Stimulated activated CD4-positive, alpha-beta T cell treated with anti-CD3 and anti-CD28 coated beads, Interleukin-2, amount 100 ng/mL, for 48 hours (primary cell): Measurements from ENCODE around the gene PSMD11.

Source experiments
- DNase-seq, 2 donors: peaks; one replicate each; pipeline ENCODE4 v3.0.0-alpha.2; 2020

The PSMD11 gene

DNA sequence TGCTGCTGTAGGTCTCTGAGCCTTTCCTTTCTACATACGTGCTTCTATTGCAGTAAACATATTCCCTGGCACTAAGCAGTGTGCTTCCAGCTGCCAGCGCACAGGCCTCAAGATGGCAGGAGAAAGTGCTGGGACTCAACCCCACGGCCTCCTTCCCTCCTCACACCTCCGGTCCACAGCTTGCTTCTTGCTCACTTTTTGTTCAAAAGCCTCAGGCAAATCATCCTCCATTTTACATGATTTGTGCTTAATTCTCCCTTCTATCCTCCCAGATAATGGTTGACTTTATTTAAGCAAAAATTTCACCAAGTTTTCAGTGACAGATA lies 47.9 kb downstream of the PSMD11 start:
- no peak for DNase-seq

DNA sequence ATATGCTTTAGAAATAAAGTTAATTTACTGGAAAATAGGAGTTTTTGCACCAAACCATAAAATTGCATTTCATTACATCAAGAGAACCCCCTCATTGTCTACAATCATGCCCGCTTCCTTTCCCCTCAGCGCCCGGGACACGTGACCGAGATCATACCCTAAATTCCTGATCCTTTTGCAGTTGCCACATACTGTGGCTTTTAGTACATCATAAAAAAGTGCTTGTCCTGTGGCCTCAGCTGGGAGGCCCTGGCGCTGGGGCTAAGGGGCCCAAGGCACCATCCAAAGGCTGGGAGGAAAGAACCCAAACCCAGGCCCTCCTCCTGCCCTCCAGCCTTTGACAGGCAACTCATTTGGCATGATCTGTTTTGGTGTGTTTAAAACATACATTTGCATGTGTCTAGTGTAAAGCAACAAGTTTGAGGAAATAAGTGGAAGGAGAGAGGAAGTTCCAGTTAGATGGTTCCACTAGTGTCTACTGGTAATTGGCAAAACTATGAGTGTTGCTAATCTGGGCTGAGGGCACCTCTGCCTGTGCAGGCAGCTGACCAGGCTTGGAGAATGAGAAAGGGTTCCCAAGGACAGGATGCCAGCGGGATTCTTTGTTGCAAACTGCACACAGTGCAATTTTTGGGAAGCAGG lies 48.5 kb downstream of the PSMD11 start:
- no peak for DNase-seq

- no peak for DNase-seq
Measured at GRCh38 chr17:32493571-32493970, 49.3 kb downstream of the PSMD11 start.

DNA sequence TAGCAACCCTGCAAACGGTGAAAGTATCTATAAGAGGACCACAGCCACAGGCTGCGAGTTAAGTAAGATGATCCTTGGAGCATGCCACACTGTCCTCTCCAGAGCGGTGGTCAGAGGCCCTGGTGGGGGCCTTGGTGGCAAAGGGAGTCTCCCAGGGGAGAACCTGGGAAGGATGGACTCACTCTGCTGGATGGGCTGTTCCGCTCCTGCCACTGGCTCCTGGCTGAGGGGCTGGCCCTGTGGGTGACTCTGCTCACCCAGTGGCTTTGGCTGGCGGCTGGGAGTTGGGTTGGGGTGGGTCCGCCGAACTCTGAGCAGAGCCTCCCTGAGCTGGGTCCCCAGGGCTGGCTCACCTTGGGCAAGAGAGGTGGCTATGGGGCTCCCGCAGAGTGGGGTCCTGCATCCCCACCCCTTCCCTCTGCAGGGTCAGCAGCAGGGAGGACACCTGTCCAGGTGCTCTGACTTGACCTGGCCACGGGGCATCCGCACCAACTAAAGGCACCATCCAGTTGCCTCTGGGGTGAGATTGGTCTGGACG lies 49.7 kb downstream of the PSMD11 start:
- no peak for DNase-seq

- no peak for DNase-seq
Measured at GRCh38 chr17:32494621-32495358, 50.5 kb downstream of the PSMD11 start.

GRCh38 chr17:32495359-32496231 lies 51.3 kb downstream of the PSMD11 start:
- DNase-seq: no peak

GRCh38 chr17:32496395-32497073 lies 52.2 kb downstream of the PSMD11 start:
- no peak for DNase-seq

DNA sequence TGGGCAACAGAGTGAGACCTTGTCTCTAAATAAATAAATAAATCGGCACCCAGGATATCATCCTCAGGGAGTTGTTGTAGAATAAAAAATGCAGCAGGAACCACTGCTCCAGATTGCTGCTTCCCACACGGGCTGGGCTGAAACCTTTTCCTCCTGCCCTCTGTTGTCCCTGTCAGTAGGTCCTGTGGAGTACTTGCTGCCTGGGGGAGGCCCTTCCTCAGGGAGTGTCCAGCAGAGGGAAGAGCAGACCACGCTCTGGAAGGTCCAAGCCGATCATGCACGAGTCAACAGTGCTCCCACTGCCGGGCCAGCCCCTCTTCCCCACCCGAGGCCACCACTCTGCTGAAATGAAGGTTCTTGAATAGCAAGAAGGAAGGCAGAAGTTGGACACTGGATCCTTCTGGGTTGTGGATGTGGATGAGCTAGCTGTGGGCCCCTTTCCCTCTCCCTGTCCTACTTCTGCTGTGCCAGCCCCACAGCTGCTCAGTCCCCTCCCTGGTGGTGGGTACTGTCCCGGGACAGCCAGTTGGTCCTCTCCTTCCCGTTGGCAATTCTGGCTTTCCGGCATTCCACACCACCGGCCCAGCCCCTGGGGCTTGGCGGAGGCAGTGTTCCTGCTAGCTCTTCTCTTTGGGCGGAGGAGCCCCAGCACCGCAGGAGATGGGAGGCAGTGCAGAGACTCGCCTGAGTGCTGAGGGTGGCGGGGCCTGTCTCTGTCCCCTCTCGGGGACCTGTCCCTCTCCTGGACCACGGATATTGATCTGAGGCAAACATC lies 53.3 kb downstream of the PSMD11 start:
- no peak for DNase-seq

DNA sequence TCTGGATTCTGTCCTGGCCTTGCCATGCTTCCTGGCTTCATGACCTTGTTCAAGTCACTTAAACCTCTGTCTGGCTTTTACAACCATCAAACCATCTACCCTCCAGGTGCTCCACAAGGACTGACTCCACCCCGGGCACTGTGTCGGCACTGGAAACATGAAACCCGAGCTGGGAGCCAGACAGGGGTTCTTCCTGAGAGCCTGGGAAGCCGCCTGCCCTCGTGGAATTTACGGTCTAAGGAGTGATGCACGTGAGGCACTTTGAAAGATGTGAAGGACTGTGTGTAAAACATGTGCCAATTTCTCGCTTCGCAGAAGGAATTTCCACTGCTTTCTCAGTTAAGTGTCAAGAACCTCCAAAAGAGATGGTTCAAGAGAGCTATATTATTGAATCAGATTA lies 54.1 kb downstream of the PSMD11 start:
- DNase-seq: no peak

DNA sequence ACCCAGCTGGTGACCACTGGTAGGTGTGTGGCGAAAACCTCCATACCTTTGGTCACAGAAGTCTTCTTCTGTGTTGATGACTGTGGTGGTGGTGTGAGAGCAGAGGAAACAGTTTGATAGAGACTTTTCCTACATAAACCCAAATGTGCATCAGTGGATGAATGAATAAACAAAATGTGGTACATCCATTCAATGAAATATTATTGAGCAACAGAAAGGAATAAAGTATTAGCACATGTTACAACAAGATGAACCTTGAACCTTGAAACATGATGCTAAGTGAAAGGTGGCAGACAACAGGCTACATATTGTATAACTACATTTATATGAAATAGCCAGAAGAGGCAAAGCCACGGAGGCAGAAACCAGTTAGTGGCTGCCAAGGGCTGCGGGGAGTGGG lies 57.7 kb downstream of the PSMD11 start:
- no peak for DNase-seq

- DNase-seq: no peak
Measured at GRCh38 chr17:32502710-32503109, 58.4 kb downstream of the PSMD11 start.

DNA sequence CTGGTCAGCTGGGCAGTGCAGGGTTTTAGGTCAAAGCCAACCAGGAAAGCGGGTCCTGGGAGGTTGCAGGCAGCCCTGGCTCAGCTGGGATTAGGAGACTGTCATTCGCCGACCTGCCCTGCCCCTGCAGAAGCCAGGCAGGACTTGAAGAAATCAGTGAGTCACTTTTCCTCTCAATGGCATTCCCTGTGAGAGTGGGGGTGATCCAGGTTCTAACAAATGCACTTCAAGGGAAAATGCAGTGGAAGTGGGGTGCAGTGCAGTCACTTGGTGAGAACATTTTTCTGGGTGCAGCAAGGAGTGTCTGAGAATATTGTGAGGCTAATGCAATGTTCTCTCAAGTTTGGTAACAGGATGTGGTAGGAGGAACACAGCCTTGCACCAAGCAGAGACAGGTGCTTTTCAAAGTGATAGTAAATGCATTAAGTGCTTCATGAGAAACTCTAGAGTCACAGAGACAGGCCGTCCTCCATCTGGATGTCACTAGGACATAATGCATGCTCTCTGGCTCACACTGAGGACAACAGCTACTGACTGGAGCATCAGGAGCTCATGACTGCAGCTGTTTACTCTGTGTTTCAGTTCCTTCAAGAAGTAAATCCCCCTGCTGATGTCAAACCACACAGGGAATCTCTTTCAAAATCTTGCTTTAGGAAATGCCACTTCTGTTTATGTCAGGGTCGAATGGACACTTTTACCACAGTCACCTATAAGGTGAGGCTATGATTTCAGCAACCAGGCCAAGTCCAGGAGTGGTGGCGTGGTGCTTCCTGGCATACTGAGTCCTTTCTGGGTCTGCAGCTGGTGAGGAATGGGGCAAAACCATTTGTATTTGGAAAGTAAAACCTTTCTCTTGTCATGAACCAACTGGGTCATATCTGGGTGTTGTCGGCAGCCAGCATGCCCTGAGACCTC lies 59.2 kb downstream of the PSMD11 start:
- no peak for DNase-seq

DNA sequence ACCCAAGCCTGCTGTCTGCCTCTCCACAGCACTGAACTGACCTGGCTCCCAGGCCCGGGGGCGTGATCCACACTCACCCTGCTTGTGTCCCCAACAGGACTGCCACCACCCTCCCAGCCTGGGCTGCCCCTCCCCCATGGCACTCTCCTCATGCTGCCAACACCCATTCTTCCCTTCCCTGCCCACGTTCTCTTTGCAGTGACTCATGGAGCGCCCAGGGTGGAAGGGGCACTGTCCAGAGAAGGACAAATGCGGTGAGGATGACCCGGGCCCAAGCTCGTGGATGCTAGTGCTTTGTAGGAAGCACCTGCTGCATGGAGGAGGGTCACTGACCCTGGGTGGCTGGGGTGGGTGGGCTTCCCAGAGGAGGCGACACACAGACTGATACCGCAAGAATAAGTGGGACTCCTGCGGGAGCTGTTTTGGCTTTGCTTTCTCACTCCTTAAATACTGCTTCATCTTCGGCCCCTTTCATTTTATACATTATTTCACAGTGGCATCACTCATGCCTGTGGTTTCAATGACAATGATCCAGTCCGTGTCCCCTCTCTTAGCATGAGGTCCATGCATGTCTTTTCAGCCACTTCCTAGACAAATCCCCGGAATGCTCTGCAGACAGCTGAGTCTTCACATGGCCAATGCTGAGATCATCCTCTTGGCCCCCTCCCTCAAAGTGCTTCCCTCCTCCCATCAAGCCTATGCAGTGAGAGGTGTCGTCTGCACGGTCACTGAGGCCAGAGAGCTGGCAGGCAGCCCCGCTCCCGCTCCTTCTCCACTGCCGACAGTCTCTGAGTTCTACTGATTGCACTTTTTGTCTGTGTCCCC lies 60.1 kb downstream of the PSMD11 start:
- DNase-seq: no peak

DNA sequence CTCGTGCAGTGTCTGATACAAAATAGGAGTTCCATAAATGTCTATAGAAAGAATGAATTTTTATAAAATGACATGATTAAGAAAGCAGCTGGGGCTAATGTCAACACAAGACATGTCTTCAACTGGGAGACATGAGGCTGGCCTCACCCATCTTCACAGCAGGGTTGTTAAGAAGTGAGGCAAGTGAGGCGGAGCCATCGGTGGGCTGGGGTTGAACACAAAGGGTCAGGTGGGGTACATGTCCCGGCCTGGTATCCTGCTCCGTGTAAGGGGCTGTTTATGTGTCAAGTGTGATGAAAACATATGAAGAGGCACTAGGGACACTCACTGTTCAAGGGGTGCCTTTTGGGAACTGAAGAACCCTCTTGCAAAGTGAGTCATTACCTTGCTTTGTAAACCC lies 64.6 kb downstream of the PSMD11 start:
- no peak for DNase-seq

GRCh38 chr17:32510466-32510865 lies 66.2 kb downstream of the PSMD11 start:
- DNase-seq: no peak

GRCh38 chr17:32512328-32512727 lies 68.0 kb downstream of the PSMD11 start:
- DNase-seq: no peak

DNA sequence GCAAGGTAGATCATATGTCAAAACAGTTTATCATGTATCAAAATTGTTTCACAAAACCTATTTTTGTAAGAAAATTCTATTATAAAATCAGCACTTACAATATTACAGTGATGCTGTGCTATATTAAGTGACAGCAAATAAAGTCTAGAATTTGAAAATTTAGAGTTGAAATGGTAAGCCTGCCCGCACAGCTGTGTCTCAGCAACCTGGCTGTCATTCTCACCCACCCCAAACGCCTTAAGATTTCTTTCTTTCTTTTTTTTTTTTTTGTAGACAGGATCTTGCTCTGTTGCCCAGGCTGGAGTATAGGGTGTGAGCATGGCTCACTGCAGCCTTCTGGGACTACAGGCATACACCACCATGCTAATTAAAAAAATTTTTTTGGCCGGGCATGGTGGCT lies 69.3 kb downstream of the PSMD11 start:
- DNase-seq: no peak

- DNase-seq: no peak
Measured at GRCh38 chr17:32514606-32515005, 70.3 kb downstream of the PSMD11 start.

- DNase-seq: no peak
Measured at GRCh38 chr17:32515677-32516383, 71.5 kb downstream of the PSMD11 start.

DNA sequence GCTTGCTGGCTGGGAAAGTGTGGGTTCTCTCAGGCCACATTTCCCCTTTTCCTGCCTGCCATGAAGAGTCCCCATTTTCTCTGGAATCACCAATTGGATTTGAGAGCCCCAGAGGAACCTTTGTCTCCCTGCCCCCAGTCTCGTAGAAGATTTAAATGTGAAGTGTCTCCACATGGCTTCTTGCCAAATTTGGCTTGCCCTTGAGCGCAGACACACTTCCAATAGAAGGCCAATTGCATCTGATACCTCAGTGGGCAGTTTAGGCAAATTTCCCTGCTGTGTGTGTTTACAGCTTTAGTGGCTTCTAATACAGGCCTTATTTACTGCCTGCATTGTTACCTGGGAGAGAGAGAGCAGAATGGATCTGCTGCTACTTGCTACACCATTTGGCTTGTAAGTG lies 72.1 kb downstream of the PSMD11 start:
- DNase-seq: no peak
